GM12875 (cell line): ENCODE results near the gene GAK.

Experiments used
- H3K4me3 ChIP-seq: one replicate; pipeline ENCODE4 v1.5.1; 2011; ENCODE audit warnings: low read depth, low read length, control low read depth
- TF ChIP-seq, protein P1 (sequence below): IDR thresholded peaks from 2 replicates; pipeline ENCODE4 v1.5.1; 2011; ENCODE audit warnings: low read depth, mild to moderate bottlenecking, control low read depth, inconsistent platforms, low read length, moderate library complexity, borderline replicate concordance; ENCODE audit not compliant: insufficient read depth

The GAK gene

GRCh38 chr4:881709-882108, 50.4 kb downstream of the GAK start:
- no peak overlapping the region for H3K4me3 ChIP-seq
- TF ChIP-seq, protein P1, sequence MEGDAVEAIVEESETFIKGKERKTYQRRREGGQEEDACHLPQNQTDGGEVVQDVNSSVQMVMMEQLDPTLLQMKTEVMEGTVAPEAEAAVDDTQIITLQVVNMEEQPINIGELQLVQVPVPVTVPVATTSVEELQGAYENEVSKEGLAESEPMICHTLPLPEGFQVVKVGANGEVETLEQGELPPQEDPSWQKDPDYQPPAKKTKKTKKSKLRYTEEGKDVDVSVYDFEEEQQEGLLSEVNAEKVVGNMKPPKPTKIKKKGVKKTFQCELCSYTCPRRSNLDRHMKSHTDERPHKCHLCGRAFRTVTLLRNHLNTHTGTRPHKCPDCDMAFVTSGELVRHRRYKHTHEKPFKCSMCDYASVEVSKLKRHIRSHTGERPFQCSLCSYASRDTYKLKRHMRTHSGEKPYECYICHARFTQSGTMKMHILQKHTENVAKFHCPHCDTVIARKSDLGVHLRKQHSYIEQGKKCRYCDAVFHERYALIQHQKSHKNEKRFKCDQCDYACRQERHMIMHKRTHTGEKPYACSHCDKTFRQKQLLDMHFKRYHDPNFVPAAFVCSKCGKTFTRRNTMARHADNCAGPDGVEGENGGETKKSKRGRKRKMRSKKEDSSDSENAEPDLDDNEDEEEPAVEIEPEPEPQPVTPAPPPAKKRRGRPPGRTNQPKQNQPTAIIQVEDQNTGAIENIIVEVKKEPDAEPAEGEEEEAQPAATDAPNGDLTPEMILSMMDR, result no peak

DNA sequence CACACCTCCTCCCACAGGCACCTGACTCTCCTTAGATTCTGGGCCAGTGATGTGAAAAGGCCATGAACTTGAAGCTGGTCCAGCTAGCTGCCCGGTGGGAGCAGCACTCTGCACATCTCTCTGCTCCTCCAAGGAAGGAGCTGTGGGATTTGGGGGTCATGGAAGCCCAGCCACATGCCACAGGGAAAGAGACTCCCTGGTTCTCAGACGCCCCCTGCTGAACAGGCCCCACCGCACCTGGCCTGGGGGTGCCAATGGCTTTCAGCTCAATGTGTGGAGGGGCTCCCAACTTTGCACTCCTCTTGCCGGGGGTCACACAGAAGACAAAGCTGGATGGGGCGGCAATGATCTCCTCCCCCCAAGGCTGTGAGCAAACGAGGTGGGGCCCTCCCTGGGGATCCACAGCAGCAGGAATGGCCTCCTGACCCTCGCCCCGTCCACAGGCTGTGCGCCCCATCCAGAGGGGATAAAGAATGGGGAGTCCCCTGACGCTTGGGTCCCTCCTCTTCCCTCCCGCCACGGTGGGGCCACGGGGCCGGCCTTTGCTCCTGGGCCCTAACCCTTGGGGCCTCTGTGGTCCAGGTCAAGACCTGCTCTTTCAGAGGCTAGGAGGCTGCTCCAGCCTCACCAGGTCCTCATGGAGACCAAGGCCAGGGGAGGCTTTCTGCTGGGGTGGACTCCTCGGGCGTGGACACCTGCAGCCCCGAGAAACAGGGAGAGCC, 51.3 kb downstream of the GAK start:
- TF ChIP-seq, protein P1, result no peak
- H3K4me3 ChIP-seq, result no peak overlapping the region

DNA sequence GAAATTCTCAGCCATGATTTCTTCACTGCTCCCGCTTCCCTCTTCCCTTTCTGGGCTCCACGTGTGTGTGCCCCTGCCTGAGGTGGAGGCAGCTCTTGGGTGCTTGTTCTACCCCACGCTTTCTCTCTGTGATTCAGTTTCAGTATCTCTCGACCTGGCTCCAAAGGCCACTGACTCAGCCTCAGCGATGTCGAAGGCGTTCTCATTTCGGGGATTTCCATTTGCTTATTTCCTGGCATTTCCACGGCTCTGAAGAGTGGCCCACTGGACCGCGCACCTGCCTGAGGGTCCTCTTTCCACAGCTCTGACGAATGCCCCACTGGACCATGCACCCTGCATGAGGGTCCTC, 52.4 kb downstream of the GAK start:
- H3K4me3 ChIP-seq, result no peak overlapping the region
- TF ChIP-seq, protein P1, result no peak

DNA sequence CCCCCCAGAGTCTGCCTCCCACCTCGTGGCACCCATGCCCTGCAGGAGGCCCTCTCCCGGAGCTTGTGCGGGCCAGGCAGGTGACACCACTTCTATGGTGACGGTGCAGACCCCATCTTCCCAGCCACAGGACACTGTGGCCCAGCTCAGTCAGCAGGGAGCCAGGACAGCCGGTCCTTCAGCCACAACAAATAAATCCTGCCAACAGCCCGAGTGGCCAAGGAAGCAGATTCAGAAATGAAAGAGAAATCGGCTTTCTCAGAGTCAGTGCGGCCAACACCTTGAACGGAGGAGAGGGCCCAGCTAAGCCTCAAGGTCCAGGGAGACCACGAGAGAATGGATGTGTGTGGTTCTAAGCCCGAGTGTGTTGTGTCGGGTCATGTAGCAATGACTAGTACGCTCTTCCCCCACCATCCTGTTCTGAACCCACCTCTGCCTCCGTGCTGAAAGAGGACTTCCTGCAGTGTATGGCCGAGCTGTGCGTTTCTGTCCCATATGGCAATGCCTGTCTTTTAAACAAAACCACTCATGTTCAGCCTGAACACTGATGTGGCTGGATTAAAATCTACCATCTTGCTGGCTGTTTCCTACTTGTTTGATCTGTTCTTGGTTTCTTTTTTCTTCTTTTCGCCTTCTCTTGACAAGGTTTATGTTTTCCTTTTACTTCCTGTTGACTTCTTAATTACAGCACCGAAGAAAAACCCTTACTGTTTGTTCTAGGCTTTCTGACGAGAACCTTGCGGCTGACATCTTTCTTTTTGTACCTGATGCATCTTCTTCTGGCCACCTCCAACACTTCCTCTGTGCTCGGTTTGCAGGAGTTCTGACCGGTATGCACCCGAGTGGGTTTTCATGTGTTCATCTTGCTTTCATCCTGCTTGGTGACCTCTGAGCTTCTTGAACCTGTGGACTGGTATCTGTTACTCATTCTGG, 53.1 kb downstream of the GAK start:
- TF ChIP-seq, protein P1, result no peak
- H3K4me3 ChIP-seq, result no peak overlapping the region

DNA sequence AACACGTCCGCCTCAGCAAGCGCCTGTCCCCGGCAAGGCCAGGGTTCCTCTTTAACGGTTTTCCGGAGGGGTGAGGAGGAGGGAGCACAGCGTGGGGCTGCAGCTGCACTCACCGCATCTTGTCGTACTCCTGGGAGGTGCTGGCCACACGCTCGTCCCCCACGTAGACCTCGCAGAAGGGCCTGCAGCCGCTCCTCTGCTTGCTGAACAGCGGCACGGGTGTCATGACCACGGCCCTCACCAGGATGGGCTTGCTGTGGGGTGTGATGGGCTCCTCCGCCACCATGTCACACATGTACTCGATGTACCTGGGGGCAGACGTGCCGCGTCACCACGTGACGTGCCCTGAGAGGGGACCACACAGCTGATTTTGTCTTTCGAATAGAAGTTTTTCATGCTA, 54.6 kb downstream of the GAK start:
- H3K4me3 ChIP-seq, result no peak overlapping the region
- TF ChIP-seq, protein P1, result no peak

DNA sequence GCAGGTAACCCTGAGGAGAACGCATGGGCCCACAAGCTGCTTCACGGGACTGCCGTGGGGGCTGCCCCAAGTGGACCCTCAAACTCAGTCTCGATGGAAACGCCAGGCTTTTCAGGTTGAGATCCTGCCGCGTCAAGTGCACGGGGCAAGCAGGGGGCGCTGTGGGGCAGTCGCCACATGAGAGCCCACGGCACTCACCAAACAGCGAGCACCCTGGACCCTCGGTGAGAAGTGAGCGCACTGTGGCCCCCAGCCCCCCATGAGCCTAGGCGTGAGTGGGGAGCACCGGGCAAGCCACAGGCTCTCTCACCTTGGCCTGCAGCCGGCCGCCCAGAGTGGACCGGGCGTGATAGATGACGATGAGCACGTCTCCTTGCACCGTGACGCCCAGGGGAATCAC, 55.3 kb downstream of the GAK start:
- TF ChIP-seq, protein P1, result peak; percentile 14; the same call in 1 of the 2 replicates
- no peak overlapping the region for H3K4me3 ChIP-seq
